ENCODE measurements around the gene PCDHGA11.
"Not testable (repeated sequence)": the region's sequence is repeated elsewhere in the genome, so short reads cannot be mapped to it uniquely, and the experiment has no call there.

PCDHGA11 gene

DNA sequence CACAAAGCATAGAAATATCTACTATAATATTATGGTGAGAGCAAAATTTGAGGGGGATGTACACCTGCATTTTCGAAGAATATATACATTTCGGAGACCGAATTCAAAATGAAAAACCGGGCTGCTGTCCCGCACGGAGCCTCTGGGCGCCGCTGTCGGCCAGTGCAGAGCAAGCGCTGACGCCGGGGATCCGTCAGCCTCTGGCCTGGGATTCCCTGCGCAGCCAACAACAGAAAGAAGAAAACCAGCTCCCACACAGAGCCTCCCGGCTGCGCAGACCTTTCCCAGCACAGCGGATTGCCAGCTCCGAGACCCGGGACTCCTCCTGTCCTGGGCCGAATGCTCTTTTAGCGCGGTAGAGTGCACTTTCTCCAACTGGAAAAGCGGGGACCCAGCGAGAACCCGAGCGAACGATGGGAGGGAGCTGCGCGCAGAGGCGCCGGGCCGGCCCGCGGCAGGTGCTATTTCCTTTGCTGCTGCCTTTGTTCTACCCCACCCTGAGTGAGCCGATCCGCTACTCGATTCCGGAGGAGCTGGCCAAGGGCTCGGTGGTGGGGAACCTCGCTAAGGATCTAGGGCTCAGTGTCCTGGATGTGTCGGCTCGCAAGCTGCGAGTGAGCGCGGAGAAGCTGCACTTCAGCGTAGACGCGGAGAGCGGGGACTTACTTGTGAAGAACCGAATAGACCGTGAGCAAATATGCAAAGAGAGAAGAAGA, 12.9 kb upstream of the PCDHGA11 start, which contains the start of gene PCDHGB6:
PCDHGB6 (plus strand) TSS at position 232 of the 716 bp plus-strand sequence; CDS start at position 414, 182 bp downstream.
- H3K4me1 ChIP-seq (ENCODE audit: insufficient read depth, low read length); H3K36me3 ChIP-seq (ENCODE audit: insufficient read depth, low read depth, low read length); H3K27ac ChIP-seq (ENCODE audit: low read length): not testable (repeated sequence)
- peak within 1 kb of the TSS; percentile 84 for H3K4me3 ChIP-seq (ENCODE audit: low read length)
- peaks cover 16% of the 10 kb centered on the region; the same call in 1 of the 2 replicates for H3K9me3 ChIP-seq (ENCODE audit: insufficient read depth, low read depth, low read length)
- H3K27me3 ChIP-seq (ENCODE audit: insufficient read depth, low read length) = peaks cover 12% of the 10 kb centered on the region
- peak within 1 kb of the TSS; percentile 76 for H3K9ac ChIP-seq (ENCODE audit: low read depth, low read length)

GRCh38 chr5:141409598-141410306, 11.1 kb upstream of the PCDHGA11 start:
- H3K4me3 ChIP-seq (ENCODE audit: low read length) = no peak overlapping the region
- no peak overlapping the region for H3K27ac ChIP-seq (ENCODE audit: low read length)
- H3K9ac ChIP-seq (ENCODE audit: low read depth, low read length) = no peak overlapping the region
- no peaks in the 10 kb centered on the region for H3K36me3 ChIP-seq (ENCODE audit: insufficient read depth, low read depth, low read length)
- peaks cover 27% of the 10 kb centered on the region for H3K9me3 ChIP-seq (ENCODE audit: insufficient read depth, low read depth, low read length)
- H3K27me3 ChIP-seq (ENCODE audit: insufficient read depth, low read length) = peaks cover 12% of the 10 kb centered on the region
- no peaks in the 10 kb centered on the region for H3K4me1 ChIP-seq (ENCODE audit: insufficient read depth, low read length)

- H3K27me3 ChIP-seq (ENCODE audit: insufficient read depth, low read length) = peaks cover 12% of the 10 kb centered on the region
- no peak overlapping the region for H3K27ac ChIP-seq (ENCODE audit: low read length)
- no peaks in the 10 kb centered on the region for H3K4me1 ChIP-seq (ENCODE audit: insufficient read depth, low read length)
- H3K4me3 ChIP-seq (ENCODE audit: low read length) = no peak overlapping the region
- peaks cover 27% of the 10 kb centered on the region for H3K9me3 ChIP-seq (ENCODE audit: insufficient read depth, low read depth, low read length)
- no peaks in the 10 kb centered on the region for H3K36me3 ChIP-seq (ENCODE audit: insufficient read depth, low read depth, low read length)
- no peak overlapping the region for H3K9ac ChIP-seq (ENCODE audit: low read depth, low read length)
Measured at GRCh38 chr5:141411575-141411974, 9.3 kb upstream of the PCDHGA11 start.

DNA sequence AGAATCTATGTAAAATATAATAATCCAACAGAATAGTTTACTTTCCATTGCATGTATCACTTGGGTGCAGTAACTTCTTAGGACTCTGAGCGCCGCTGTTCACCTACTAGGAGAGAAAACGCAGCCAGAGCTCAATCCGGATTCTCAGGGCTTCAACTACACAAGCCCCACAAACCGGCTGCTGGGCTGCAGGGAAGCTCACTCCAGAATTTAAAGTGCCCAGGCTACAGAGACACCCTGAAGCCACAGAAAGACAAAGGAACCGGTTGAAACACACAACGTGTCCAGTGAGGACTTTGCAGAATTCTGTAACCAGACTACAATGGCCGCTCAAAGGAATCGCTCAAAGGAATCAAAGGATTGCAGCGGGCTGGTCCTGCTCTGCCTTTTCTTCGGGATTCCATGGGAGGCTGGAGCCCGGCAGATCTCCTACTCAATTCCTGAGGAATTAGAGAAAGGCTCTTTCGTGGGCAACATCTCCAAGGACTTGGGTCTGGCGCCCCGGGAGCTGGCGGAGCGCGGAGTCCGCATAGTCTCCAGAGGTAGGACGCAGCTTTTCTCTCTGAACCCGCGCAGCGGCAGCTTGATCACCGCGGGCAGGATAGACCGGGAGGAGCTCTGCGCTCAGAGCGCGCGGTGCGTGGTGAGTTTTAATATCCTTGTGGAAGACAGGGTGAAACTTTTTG, 7.9 kb upstream of the PCDHGA11 start, which contains the start of gene PCDHGA10:
PCDHGA10 (plus strand) TSS at position 134 of the 686 bp plus-strand sequence; CDS start at position 323, 189 bp downstream.
- H3K9me3 ChIP-seq (ENCODE audit: insufficient read depth, low read depth, low read length) = peaks cover 27% of the 10 kb centered on the region

GRCh38 chr5:141413540-141414069, 7.2 kb upstream of the PCDHGA11 start:
- Histone ChIP-seq H3K4me3 (ENCODE audit: low read length) (peak overlapping the region; percentile 78; the same call in 1 of the 2 replicates), H3K27ac (ENCODE audit: low read length) (no peak overlapping the region), H3K4me1 (ENCODE audit: insufficient read depth, low read length) (no peaks in the 10 kb centered on the region), H3K27me3 (ENCODE audit: insufficient read depth, low read length) (peaks cover 17% of the 10 kb centered on the region), H3K9me3 (ENCODE audit: insufficient read depth, low read depth, low read length) (peaks cover 31% of the 10 kb centered on the region), H3K9ac (ENCODE audit: low read depth, low read length) (peak overlapping the region; percentile 77; the same call in 1 of the 2 replicates), H3K36me3 (ENCODE audit: insufficient read depth, low read depth, low read length) (no peaks in the 10 kb centered on the region)

More for the DNA sequence above, 7.9 kb upstream of the PCDHGA11 start, which contains the start of gene PCDHGA10:
- Histone ChIP-seq H3K27ac (ENCODE audit: low read length) (no peak within 1 kb of the TSS), H3K36me3 (ENCODE audit: insufficient read depth, low read depth, low read length) (no peaks in the 10 kb centered on the region), H3K4me3 (ENCODE audit: low read length) (peak within 1 kb of the TSS; percentile 78; the same call in 1 of the 2 replicates), H3K9ac (ENCODE audit: low read depth, low read length) (peak within 1 kb of the TSS; percentile 77; the same call in 1 of the 2 replicates), H3K4me1 (ENCODE audit: insufficient read depth, low read length) (no peaks in the 10 kb centered on the region), H3K27me3 (ENCODE audit: insufficient read depth, low read length) (peaks cover 13% of the 10 kb centered on the region)

DNA sequence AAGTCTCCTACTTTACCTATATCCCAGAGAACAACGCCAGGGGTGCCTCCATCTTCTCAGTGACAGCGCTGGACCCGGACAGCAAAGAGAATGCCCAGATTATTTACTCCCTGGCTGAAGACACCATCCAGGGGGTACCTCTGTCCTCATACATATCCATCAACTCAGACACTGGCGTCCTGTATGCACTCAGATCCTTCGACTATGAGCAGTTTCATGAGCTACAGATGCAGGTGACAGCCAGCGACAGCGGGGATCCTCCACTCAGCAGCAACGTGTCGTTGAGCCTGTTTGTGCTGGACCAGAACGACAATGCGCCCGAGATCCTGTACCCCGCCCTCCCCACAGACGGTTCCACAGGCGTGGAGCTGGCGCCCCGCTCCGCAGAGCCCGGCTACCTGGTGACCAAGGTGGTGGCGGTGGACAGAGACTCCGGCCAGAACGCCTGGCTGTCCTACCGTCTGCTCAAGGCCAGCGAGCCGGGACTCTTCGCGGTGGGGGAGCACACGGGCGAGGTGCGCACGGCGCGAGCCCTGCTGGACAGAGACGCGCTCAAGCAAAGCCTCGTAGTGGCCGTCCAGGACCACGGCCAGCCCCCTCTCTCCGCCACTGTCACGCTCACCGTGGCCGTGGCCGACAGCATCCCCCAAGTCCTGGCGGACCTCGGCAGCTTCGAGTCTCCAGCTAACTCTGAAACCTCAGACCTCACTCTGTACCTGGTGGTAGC, 6.1 kb upstream of the PCDHGA11 start:
- not testable (repeated sequence) for H3K27ac ChIP-seq (ENCODE audit: low read length); H3K9ac ChIP-seq (ENCODE audit: low read depth, low read length); H3K4me1 ChIP-seq (ENCODE audit: insufficient read depth, low read length); H3K36me3 ChIP-seq (ENCODE audit: insufficient read depth, low read depth, low read length); H3K4me3 ChIP-seq (ENCODE audit: low read length)
- Histone ChIP-seq H3K9me3 (ENCODE audit: insufficient read depth, low read depth, low read length) (peaks cover 30% of the 10 kb centered on the region), H3K27me3 (ENCODE audit: insufficient read depth, low read length) (peaks cover 13% of the 10 kb centered on the region)

GRCh38 chr5:141415275-141415618, 5.6 kb upstream of the PCDHGA11 start:
- not testable (repeated sequence) for H3K36me3 ChIP-seq (ENCODE audit: insufficient read depth, low read depth, low read length); H3K9ac ChIP-seq (ENCODE audit: low read depth, low read length); H3K27ac ChIP-seq (ENCODE audit: low read length); H3K4me1 ChIP-seq (ENCODE audit: insufficient read depth, low read length); H3K4me3 ChIP-seq (ENCODE audit: low read length)
- Histone ChIP-seq H3K9me3 (ENCODE audit: insufficient read depth, low read depth, low read length) (peaks cover 35% of the 10 kb centered on the region), H3K27me3 (ENCODE audit: insufficient read depth, low read length) (peaks cover 13% of the 10 kb centered on the region)

DNA sequence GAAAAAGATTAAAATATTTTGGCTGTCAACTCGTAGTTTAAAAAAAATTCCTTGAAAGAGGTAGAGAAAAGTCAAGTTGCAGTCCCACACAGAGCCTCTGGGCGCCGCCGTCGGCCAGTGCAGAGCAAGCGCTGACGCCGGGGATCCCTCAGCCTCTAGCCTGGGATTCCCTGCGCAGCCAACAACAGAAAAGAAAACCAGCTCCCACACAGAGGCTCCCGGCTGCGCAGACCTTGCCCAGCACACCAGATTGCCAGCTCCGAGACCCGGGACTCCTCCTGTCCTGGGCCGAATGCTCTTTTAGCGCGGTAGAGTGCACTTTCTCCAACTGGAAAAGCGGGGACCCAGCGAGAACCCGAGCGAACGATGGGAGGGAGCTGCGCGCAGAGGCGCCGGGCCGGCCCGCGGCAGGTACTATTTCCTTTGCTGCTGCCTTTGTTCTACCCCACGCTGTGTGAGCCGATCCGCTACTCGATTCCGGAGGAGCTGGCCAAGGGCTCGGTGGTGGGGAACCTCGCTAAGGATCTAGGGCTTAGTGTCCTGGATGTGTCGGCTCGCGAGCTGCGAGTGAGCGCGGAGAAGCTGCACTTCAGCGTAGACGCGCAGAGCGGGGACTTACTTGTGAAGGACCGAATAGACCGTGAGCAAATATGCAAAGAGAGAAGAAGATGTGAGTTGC, 3.2 kb upstream of the PCDHGA11 start, which contains the start of gene PCDHGB7:
PCDHGB7 (plus strand) TSS at position 184 of the 679 bp plus-strand sequence; CDS start at position 367, 183 bp downstream.
- peak within 1 kb of the TSS; percentile 72 for H3K4me3 ChIP-seq (ENCODE audit: low read length)
- H3K27ac ChIP-seq (ENCODE audit: low read length); H3K4me1 ChIP-seq (ENCODE audit: insufficient read depth, low read length): not testable (repeated sequence)
- peaks cover 26% of the 10 kb centered on the region; the same call in 1 of the 2 replicates for H3K36me3 ChIP-seq (ENCODE audit: insufficient read depth, low read depth, low read length)
- H3K27me3 ChIP-seq (ENCODE audit: insufficient read depth, low read length) = peaks cover 13% of the 10 kb centered on the region
- peak within 1 kb of the TSS; percentile 78 for H3K9ac ChIP-seq (ENCODE audit: low read depth, low read length)
- H3K9me3 ChIP-seq (ENCODE audit: insufficient read depth, low read depth, low read length) = peaks cover 57% of the 10 kb centered on the region

DNA sequence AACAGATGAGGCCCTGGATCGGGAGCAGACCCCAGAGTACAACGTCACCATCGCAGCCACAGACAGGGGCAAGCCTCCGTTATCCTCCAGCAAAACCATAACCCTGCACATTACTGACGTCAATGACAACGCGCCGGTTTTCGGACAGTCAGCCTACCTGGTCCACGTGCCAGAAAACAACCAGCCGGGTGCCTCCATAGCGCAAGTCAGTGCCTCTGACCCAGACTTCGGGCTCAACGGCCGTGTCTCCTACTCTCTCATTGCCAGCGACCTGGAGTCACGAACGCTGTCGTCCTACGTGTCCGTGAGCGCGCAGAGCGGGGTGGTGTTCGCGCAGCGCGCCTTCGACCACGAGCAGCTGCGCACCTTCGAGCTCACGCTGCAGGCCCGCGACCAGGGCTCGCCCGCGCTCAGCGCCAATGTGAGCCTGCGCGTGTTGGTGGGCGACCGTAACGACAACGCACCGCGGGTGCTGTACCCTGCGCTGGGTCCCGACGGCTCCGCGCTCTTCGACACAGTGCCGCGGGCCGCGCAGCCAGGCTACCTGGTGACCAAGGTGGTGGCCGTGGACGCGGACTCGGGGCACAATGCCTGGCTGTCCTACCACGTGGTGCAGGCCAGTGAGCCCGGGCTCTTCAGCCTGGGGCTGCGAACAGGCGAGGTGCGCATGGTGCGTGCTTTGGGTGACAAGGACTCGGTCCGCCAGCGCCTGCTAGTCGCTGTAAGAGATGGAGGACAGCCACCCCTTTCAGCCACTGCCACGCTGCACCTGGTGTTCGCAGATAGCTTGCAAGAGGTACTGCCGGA, 1.6 kb upstream of the PCDHGA11 start:
- H3K4me1 ChIP-seq (ENCODE audit: insufficient read depth, low read length) = no peaks in the 10 kb centered on the region
- H3K9me3 ChIP-seq (ENCODE audit: insufficient read depth, low read depth, low read length) = peaks cover 57% of the 10 kb centered on the region
- H3K27ac ChIP-seq (ENCODE audit: low read length) = no peak overlapping the region
- peaks cover 26% of the 10 kb centered on the region; the same call in 1 of the 2 replicates for H3K36me3 ChIP-seq (ENCODE audit: insufficient read depth, low read depth, low read length)
- H3K9ac ChIP-seq (ENCODE audit: low read depth, low read length) = no peak overlapping the region
- 0 out of 2 replicates have a peak overlapping the region, but pooled peaks have one; percentile 72 for H3K4me3 ChIP-seq (ENCODE audit: low read length)
- H3K27me3 ChIP-seq (ENCODE audit: insufficient read depth, low read length) = peaks cover 13% of the 10 kb centered on the region

GRCh38 chr5:141421489-141421855, 621 bp downstream of the PCDHGA11 start:
- H3K9ac ChIP-seq (ENCODE audit: low read depth, low read length) = no peak overlapping the region
- H3K36me3 ChIP-seq (ENCODE audit: insufficient read depth, low read depth, low read length) = peaks cover 32% of the 10 kb centered on the region; the same call in 1 of the 2 replicates
- no peaks in the 10 kb centered on the region for H3K4me1 ChIP-seq (ENCODE audit: insufficient read depth, low read length)
- H3K4me3 ChIP-seq (ENCODE audit: low read length) = peak overlapping the region; percentile 5; the same call in 1 of the 2 replicates
- peaks cover 13% of the 10 kb centered on the region for H3K27me3 ChIP-seq (ENCODE audit: insufficient read depth, low read length)
- H3K9me3 ChIP-seq (ENCODE audit: insufficient read depth, low read depth, low read length) = peaks cover 74% of the 10 kb centered on the region
- H3K27ac ChIP-seq (ENCODE audit: low read length) = no peak overlapping the region

All from iPS-20b (cell line).